AG04450 (cell line): ENCODE data around the gene ABR. TPM values are rescaled to one million over a fixed set of nuclear protein-coding genes. Genes with fewer than 3 reads are reported as not detected.
A peak's percentile ranks its signal among the peaks of the same experiment; 100 is the strongest.

Source experiments
- CTCF ChIA-PET: fragments of 300-600, 350-600 bp; formaldehyde crosslinking; extraction: SDS; loops from one replicate; lab custom pipeline; 2022; ENCODE audit warnings: antibody characterized with exemption, inconsistent platforms; lab: Charles Lee
- POLR2A ChIA-PET: fragments of 350-600 bp; formaldehyde crosslinking; extraction: SDS; loops from one replicate; lab custom pipeline; 2021; ENCODE audit warnings: antibody characterized with exemption, inconsistent platforms; lab: Yijun Ruan, JAX
- DNase-seq: peaks from one replicate; pipeline ENCODE4 v3.0.0-alpha.2; 2011; ENCODE audit warnings: low read depth, low spot score
- H3K27ac ChIP-seq: one replicate; pipeline ENCODE4 v1.5.1; 2012; ENCODE audit warnings: low read depth, low read length, control low read depth
- H3K27me3 ChIP-seq: one replicate; pipeline ENCODE4 v1.6.0; 2012; ENCODE audit warnings: low read length; ENCODE audit not compliant: control insufficient read depth, insufficient read depth
- H3K4me3 ChIP-seq: 2 replicates; pipeline ENCODE4 v1.5.1; 2011; ENCODE audit warnings: mild to moderate bottlenecking, low read depth, low read length, control low read depth
- H3K9me3 ChIP-seq: 2 replicates; pipeline ENCODE4 v1.5.1; 2012; ENCODE audit warnings: low read length; ENCODE audit not compliant: control insufficient read depth, insufficient read depth
- CTCF ChIP-seq: IDR thresholded peaks from 2 replicates; pipeline ENCODE4 v1.5.1; 2011; ENCODE audit warnings: low read depth, low read length, control low read depth, inconsistent platforms
- polyA minus RNA-seq: library from RNA; depleted of rRNA, polyadenylated mRNA; stranded (reverse); fragments of >200 nt; gene quantifications from 2 replicates; pipeline ENCODE4 v1.2.3, GENCODE V29; 2011; rRNA and poly(A)+ RNA removed
- polyA plus RNA-seq: library from polyadenylated mRNA; depleted of rRNA; stranded (reverse); fragments of >200 nt; gene quantifications from 2 replicates; pipeline ENCODE4 v1.2.3, GENCODE V29; 2011; rRNA removed

The ABR gene
- 64.3 and 71.2 TPM in 2 replicates for polyA plus RNA-seq
- 94.2 and 133 TPM in 2 replicates for polyA minus RNA-seq

- no peak for TF ChIP-seq CTCF
- Histone ChIP-seq H3K27ac (no peak within 1 kb of the TSS), H3K4me3 (peak within 1 kb of the TSS; percentile 81), H3K9me3 (no peaks in the 10 kb centered on the region), H3K27me3 (no peaks in the 10 kb centered on the region)
- ChIA-PET CTCF (interaction anchor here (1.3 kb wide), 1 partner anchor 7 kb away, joined by 9 read pairs; no protein-coding TSS in a partner anchor), POLR2A (no interaction called here)
- no peak for DNase-seq
Observed at GRCh38 chr17:1179818-1180742, at the start of gene ABR. Gene ABR, minus strand, starts transcription at chr17:1179981. Its CDS starts 254 bp downstream, at chr17:1179727.

GRCh38 chr17:1229349-1229899 is 49.6 kb upstream of the ABR start:
- Histone ChIP-seq H3K27ac (no peak overlapping the region), H3K9me3 (peaks cover 2% of the 10 kb centered on the region; the same call in 1 of the 2 replicates), H3K27me3 (peaks cover 38% of the 10 kb centered on the region), H3K4me3 (peak overlapping the region; percentile 48)
- POLR2A ChIA-PET: interaction anchor here (0.6 kb wide), 1 partner anchor 260 kb away, joined by 3 read pairs; no protein-coding TSS in a partner anchor
- no peak for TF ChIP-seq CTCF
- CTCF ChIA-PET: interaction anchor here (0.6 to 1.2 kb wide), 3 partner anchors 9 to 420 kb away, joined by 3 to 4 read pairs (median 3); partner anchors contain the start of gene RILP
- DNase-seq: no peak

GRCh38 chr17:1228781-1229348 is 49.1 kb upstream of the ABR start:
- H3K9me3 ChIP-seq: peaks cover 2% of the 10 kb centered on the region; the same call in 1 of the 2 replicates
- ChIA-PET POLR2A (interaction anchor here (0.6 kb wide), 1 partner anchor 260 kb away, joined by 3 read pairs; no protein-coding TSS in a partner anchor), CTCF (interaction anchor here (0.6 to 1.2 kb wide), 3 partner anchors 9 to 421 kb away, joined by 3 to 4 read pairs (median 3); partner anchors contain the start of gene RILP)
- no peak for TF ChIP-seq CTCF
- DNase-seq: no peak
- no peak overlapping the region for H3K27ac ChIP-seq
- no peak overlapping the region for H3K4me3 ChIP-seq
- peaks cover 41% of the 10 kb centered on the region for H3K27me3 ChIP-seq

GRCh38 chr17:1227917-1228780 is 48.4 kb upstream of the ABR start:
- Histone ChIP-seq H3K4me3 (no peak overlapping the region), H3K27ac (no peak overlapping the region), H3K27me3 (peaks cover 41% of the 10 kb centered on the region), H3K9me3 (peaks cover 2% of the 10 kb centered on the region; the same call in 1 of the 2 replicates)
- POLR2A ChIA-PET: no interaction called here
- TF ChIP-seq CTCF: no peak
- CTCF ChIA-PET: interaction anchor here (1.3 kb wide), 1 partner anchor 41 kb away, joined by 3 read pairs; no protein-coding TSS in a partner anchor
- no peak for DNase-seq
